K562 (cell line): ENCODE results near the gene GLRX. TPM values are rescaled to one million over a fixed set of nuclear protein-coding genes. Genes with fewer than 3 reads are reported as not detected.

Source experiments
- ATAC-seq: fragments of 200-7000 bp; cut with Tn5 transposase; 3 replicates; pipeline ENCODE4 v1.9.1; 2020; ENCODE audit warnings: moderate library complexity
- BruUV-seq: library from RNA; stranded (reverse); fragments of 400-500 nt; replicated peaks from 2 replicates; lab custom pipeline; 2021; lab: Mats Ljungman, UMichigan
- CTCF ChIA-PET: fragments of 300-600 bp; formaldehyde crosslinking; extraction: SDS; loops from one replicate; lab custom pipeline; 2021; ENCODE audit warnings: low intra/inter-chr PET ratio; lab: Yijun Ruan, JAX
- POLR2A ChIA-PET: fragments of 300-600, 350-650 bp; sonication (Branson Sonifier 250); formaldehyde crosslinking; extraction: SDS; loops from one replicate; lab custom pipeline; 2021; ENCODE audit warnings: antibody characterized with exemption, inconsistent platforms; lab: Yijun Ruan, JAX
- DNase-seq, 4 experiments: peaks; one replicate each; pipeline versions ENCODE4 v3.0.0 to v3.0.0-alpha.2; 2011 to 2018; ENCODE audit warnings: low spot score in 3 of 4, mixed read lengths in 3 of 4; ENCODE audit errors: extremely low read depth in 1 of 4
- FAIRE-seq: peaks from 2 replicates; lab custom pipeline; 2011; peaks lifted over from hg19 to GRCh38; lab: Jason Lieb, UNC
- H2AFZ ChIP-seq: 2 replicates; pipeline ENCODE4 v1.6.0; 2011; ENCODE audit warnings: low read depth, low read length, control low read depth, inconsistent platforms
- H3K27ac ChIP-seq: fragments of 200-600 bp; 3 replicates; pipeline ENCODE4 v1.8.0; 2011; ENCODE audit warnings: low read depth, mild to moderate bottlenecking, control low read depth, inconsistent platforms, low read length, moderate library complexity, mixed read lengths; ENCODE audit errors: extremely low read depth
- H3K27me3 ChIP-seq, 2 experiments: fragments of 300-600 bp in 1 of 2; 2 replicates in 1 of 2; 3 replicates in 1 of 2; pipeline versions ENCODE4 v1.6.0 to v1.8.0; 2011; ENCODE audit warnings: inconsistent platforms in 2 of 2, low read length in 2 of 2, mild to moderate bottlenecking in 1 of 2, mixed read lengths in 1 of 2, moderate library complexity in 1 of 2; ENCODE audit not compliant: control insufficient read depth in 2 of 2, insufficient read depth in 2 of 2
- H3K36me3 ChIP-seq: fragments of 300-600 bp; 3 replicates; pipeline ENCODE4 v1.8.0; 2011; ENCODE audit warnings: mild to moderate bottlenecking, low read length, inconsistent platforms; ENCODE audit not compliant: control insufficient read depth, insufficient read depth
- H3K4me1 ChIP-seq, 2 experiments: fragments of 200-600 bp in 1 of 2; replicated peaks in 1 of 2; 2 replicates in 1 of 2; 3 replicates in 1 of 2; pipeline versions ENCODE4 v1.5.1 to v1.8.0; 2011; ENCODE audit warnings: inconsistent platforms in 2 of 2, low read length in 2 of 2, mild to moderate bottlenecking in 1 of 2, mixed read lengths in 1 of 2, moderate library complexity in 1 of 2; ENCODE audit not compliant: control insufficient read depth in 2 of 2, insufficient read depth in 2 of 2
- H3K4me2 ChIP-seq: 2 replicates; pipeline ENCODE4 v1.6.1; 2011; ENCODE audit warnings: low read length, control low read depth, inconsistent platforms, mixed read lengths; ENCODE audit not compliant: insufficient read depth
- H3K4me3 ChIP-seq: fragments of 200-600 bp; sonication (generic), shearing (Covaris generic); 2 replicates; pipeline ENCODE4 v1.5.1; 2016; ENCODE audit warnings: control low read depth, inconsistent platforms
- H3K79me2 ChIP-seq: fragments of 200-600 bp; 3 replicates; pipeline ENCODE4 v1.8.0; 2011; ENCODE audit warnings: low read length, inconsistent platforms; ENCODE audit not compliant: control insufficient read depth, insufficient read depth
- H3K9ac ChIP-seq, 2 experiments: 2 replicates each; pipeline versions ENCODE4 v1.6.0 to v1.6.1; 2011; ENCODE audit warnings: low read depth in 2 of 2, low read length in 2 of 2, control low read depth in 1 of 2, inconsistent platforms in 1 of 2, mild to moderate bottlenecking in 1 of 2, mixed read lengths in 1 of 2; ENCODE audit not compliant: insufficient read depth in 1 of 2
- H3K9me1 ChIP-seq: one replicate; pipeline ENCODE4 v1.6.0; 2011; ENCODE audit warnings: inconsistent platforms, mild to moderate bottlenecking, low read length, moderate library complexity; ENCODE audit not compliant: control insufficient read depth, insufficient read depth
- H3K9me3 ChIP-seq: replicated peaks from 2 replicates; pipeline ENCODE4 v1.5.1; 2011; ENCODE audit warnings: low read depth, low read length, inconsistent platforms; ENCODE audit not compliant: control insufficient read depth, insufficient read depth
- H4K20me1 ChIP-seq: replicated peaks from 2 replicates; pipeline ENCODE4 v1.6.1; 2011; ENCODE audit warnings: low read length, inconsistent platforms, mixed read lengths; ENCODE audit not compliant: control insufficient read depth, insufficient read depth
- ARID2 ChIP-seq: fragments of 450-650 bp; IDR thresholded peaks from 2 replicates; pipeline ENCODE4 v1.6.1; 2017; ENCODE audit warnings: antibody characterized with exemption, mild to moderate bottlenecking
- ATF7 ChIP-seq: fragments of 450-650 bp; IDR thresholded peaks from 2 replicates; pipeline ENCODE4 v1.7.1; 2014; ENCODE audit warnings: mild to moderate bottlenecking, moderate library complexity
- BRCA1 ChIP-seq, 2 experiments: fragments of 450-650 bp in 1 of 2; sonication (generic) in 1 of 2; formaldehyde crosslinking in 1 of 2; IDR thresholded peaks; 2 replicates each; pipeline versions ENCODE4 v1.5.0 to v1.6.1; 2017 to 2020; ENCODE audit warnings: mild to moderate bottlenecking in 1 of 2, missing genetic modification reagents in 1 of 2
- C11orf30 ChIP-seq: fragments of 450-650 bp; IDR thresholded peaks from 2 replicates; pipeline ENCODE4 v1.6.1; 2016; ENCODE audit warnings: low read depth, mild to moderate bottlenecking
- DACH1 ChIP-seq: fragments of 450-650 bp; IDR thresholded peaks from 2 replicates; pipeline ENCODE4 v1.6.1; 2018; ENCODE audit not compliant: partially characterized antibody
- MAFF ChIP-seq: IDR thresholded peaks from 2 replicates; pipeline ENCODE4 v1.6.1; 2012; ENCODE audit warnings: low read length, improper control_type of control experiment
- MAFK ChIP-seq: IDR thresholded peaks from 2 replicates; pipeline ENCODE4 v1.6.1; 2011; ENCODE audit warnings: low read length, improper control_type of control experiment
- PRPF4 ChIP-seq: fragments of 200-400 bp; formaldehyde crosslinking; IDR thresholded peaks from one replicate; pipeline ENCODE4 v1.6.1; 2017; ENCODE audit warnings: low read length, low read depth, mild to moderate bottlenecking; ENCODE audit not compliant: insufficient read depth, poor library complexity, severe bottlenecking
- SETDB1 ChIP-seq: IDR thresholded peaks from one replicate; pipeline ENCODE4 v1.6.1; 2012; ENCODE audit warnings: low read length, control low read depth, inconsistent platforms
- YBX1 ChIP-seq: fragments of 450-650 bp; IDR thresholded peaks from 2 replicates; pipeline ENCODE4 v1.7.1; 2016; ENCODE audit warnings: mild to moderate bottlenecking
- ZBTB7A ChIP-seq: IDR thresholded peaks from 2 replicates; pipeline ENCODE4 v1.6.1; 2011; ENCODE audit warnings: low read depth, mild to moderate bottlenecking, low read length, moderate library complexity, borderline replicate concordance; ENCODE audit not compliant: control insufficient read depth
- ZC3H11A ChIP-seq: IDR thresholded peaks from 2 replicates; pipeline ENCODE4 v1.6.1; 2012; ENCODE audit warnings: low read depth, low read length, improper control_type of control experiment
- ZNF316 ChIP-seq: fragments of 450-650 bp; IDR thresholded peaks from 2 replicates; pipeline ENCODE4 v1.6.1; 2016
- ZNF77 ChIP-seq: fragments of 250-450 bp; sonication (Bioruptor Pico); IDR thresholded peaks from 2 replicates; pipeline ENCODE4 v1.5.0; 2020
- WGBS: fragments of 100-300 bp; shearing (Covaris generic); methylation state at CpG from one replicate; pipeline ENCODE4 v1.1.6; 2016; ENCODE audit warnings: low coverage, mixed read lengths; ENCODE audit not compliant: insufficient coverage; ENCODE audit errors: missing lambda C conversion rate; 5-methylcytosine and 5-hydroxymethylcytosine counted together
- in situ Hi-C: fragments of 300-500 bp; cut with MboI; formaldehyde crosslinking; loops from 4 replicates; pipeline ENCODE4 v1.15.0; 2018; ENCODE audit warnings: inconsistent platforms, mixed read lengths
- intact Hi-C: fragments of 100-400 bp; cut with micrococcal nuclease; formaldehyde crosslinking; loops from 2 replicates; pipeline ENCODE4 v1.14.2; 2022
- polyA plus RNA-seq, 8 experiments: library from polyadenylated mRNA; depleted of rRNA in 4 of 8; stranded (reverse) in 5 of 8; unstranded in 3 of 8; fragments of >200 nt; fragmentation: Nextera tagmentation in 2 of 8; fragmentation: Illumina TruSeq in 1 of 8; extraction: Ambion mirVana in 2 of 8; extraction: Trizol in 1 of 8; gene quantifications; 2 replicates each; pipeline versions ENCODE4 v1.2.1 to v1.2.3, GENCODE V29; 2011 to 2014; ENCODE audit warnings: inconsistent platforms in 1 of 8, missing spikeins in 1 of 8
- total RNA-seq, 7 experiments: library from RNA; depleted of rRNA in 6 of 7; stranded (reverse); fragments of >200 nt in 6 of 7; fragmentation: Illumina TruSeq in 2 of 7; extraction: Trizol in 2 of 7; gene quantifications; 2 replicates each; pipeline versions ENCODE4 v1.2.1 to v1.2.3, GENCODE V29; 2011 to 2021; ENCODE audit warnings: low replicate concordance in 1 of 7
- TF ChIP-seq, protein P1 (sequence below): fragments of 450-650 bp; IDR thresholded peaks from 2 replicates; pipeline ENCODE4 v1.6.1; 2018; ENCODE audit warnings: mild to moderate bottlenecking, low read depth; ENCODE audit not compliant: partially characterized antibody

Gene GLRX
- total and polyA plus RNA-seq, 9 of the 15 experiments (the other 6 are each of a cell fraction or from before 2014, with no cell fraction given), result 2.3 to 11.2 (median 4.6) TPM

DNA sequence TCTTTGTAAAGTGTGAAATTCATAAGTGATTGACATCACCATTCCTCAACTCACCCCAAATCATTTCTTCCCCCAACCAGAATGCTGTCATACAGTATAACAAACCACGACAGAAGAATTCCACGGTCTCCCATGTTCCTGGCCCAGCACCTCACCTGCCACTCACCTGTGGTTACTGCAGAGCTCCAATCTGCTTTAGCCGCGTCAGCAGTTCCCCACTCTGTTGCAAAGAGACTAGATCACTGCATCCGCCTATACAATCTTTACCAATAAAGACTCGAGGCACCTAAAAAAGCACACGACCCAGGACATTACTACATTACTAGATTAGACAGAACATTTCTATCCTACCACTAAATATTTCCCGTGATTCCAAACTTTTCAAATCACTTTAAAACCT is 6.2 kb downstream of the GLRX start:
- H2AFZ ChIP-seq, result no peak overlapping the region
- intact Hi-C loops, result no loop called here
- no peaks in the 10 kb centered on the region for H4K20me1 ChIP-seq
- no peak overlapping the region for H3K4me2 ChIP-seq
- H3K9me1 ChIP-seq, result no peaks in the 10 kb centered on the region
- H3K9ac ChIP-seq, result no peak overlapping the region
- peak; percentile 46; the same call in 1 of the 2 replicates for TF ChIP-seq MAFK
- peak; percentile 70; the same call in 1 of the 2 replicates for TF ChIP-seq ZNF316
- TF ChIP-seq YBX1, result no peak
- 0 out of 2 replicates have a peak, but pooled peaks have one; percentile 24 for TF ChIP-seq MAFF
- peak; percentile 52; the same call in 1 of the 2 replicates for TF ChIP-seq C11orf30
- TF ChIP-seq, all 486 proteins: peak for 4
- H3K27me3 ChIP-seq, result no peaks in the 10 kb centered on the region
- POLR2A ChIA-PET, result interaction anchor here (0.6 kb wide), 1 partner anchor 58 kb away, joined by 4 read pairs; no protein-coding TSS in a partner anchor
- H3K79me2 ChIP-seq, result no peaks in the 10 kb centered on the region
- H3K27ac ChIP-seq, result no peak overlapping the region
- CTCF ChIA-PET, result no interaction called here
- FAIRE-seq, result no peak
- no peak for ATAC-seq
- in situ Hi-C loops, result no loop called here
- 34% methylated on average over 6 of the region's 8 CpGs for WGBS
- H3K36me3 ChIP-seq, result no peaks in the 10 kb centered on the region
- BruUV-seq, result no TSS peak
- no peaks in the 10 kb centered on the region for H3K9me3 ChIP-seq
- peaks cover 10 to 11% of the 10 kb centered on the region in 2 experiments; a peak in 4 of 5 replicates for H3K4me1 ChIP-seq
- no peak for DNase-seq
- no peak overlapping the region for H3K4me3 ChIP-seq

DNA sequence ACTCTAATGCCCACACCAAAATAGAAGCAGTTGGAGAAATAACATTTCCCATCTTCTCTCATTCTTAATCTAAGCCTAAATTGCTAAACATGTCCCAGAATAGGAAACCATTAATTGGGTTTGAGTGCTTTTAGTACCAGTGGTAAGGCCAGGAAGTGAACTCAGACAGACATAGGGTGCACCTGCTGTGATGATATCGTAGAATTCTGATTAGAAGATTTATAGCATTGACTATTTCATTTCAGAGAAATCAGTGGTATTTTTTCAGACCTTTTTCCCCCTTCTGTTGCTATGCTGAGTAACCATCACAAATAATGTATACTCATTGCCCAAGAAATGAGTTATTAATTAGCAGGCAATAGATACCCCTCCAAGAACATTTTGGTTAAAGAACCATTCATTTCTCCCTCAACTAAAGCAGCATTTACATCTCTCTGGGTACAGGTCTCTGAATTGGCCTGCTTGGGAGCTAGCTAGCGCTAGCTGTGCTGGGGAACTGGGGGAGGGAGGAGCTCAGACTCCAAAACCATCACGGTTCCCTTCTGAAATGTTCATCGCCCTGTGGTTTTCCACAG is 7.3 kb downstream of the GLRX start:
- ChIA-PET CTCF (no interaction called here), POLR2A (no interaction called here)
- Histone ChIP-seq H3K79me2 (no peaks in the 10 kb centered on the region), H4K20me1 (no peaks in the 10 kb centered on the region), H3K9me1 (no peaks in the 10 kb centered on the region), H3K4me2 (no peak overlapping the region), H3K36me3 (no peaks in the 10 kb centered on the region), H2AFZ (no peak overlapping the region), H3K4me1 (peaks cover 10 to 11% of the 10 kb centered on the region in 2 experiments; a peak in 4 of 5 replicates), H3K27ac (no peak overlapping the region), H3K9me3 (no peaks in the 10 kb centered on the region), H3K9ac (no peak overlapping the region), H3K4me3 (no peak overlapping the region), H3K27me3 (no peaks in the 10 kb centered on the region)
- in situ Hi-C loops (no loop called here), intact Hi-C loops (no loop called here)
- 41% methylated on average over 4 of the region's 4 CpGs for WGBS
- BruUV-seq, result no TSS peak
- DNase-seq (no peak), ATAC-seq (no peak), FAIRE-seq (no peak)
- TF ChIP-seq SETDB1 (no peak), ZNF77 (CRISPR knock-in tag) (no peak), ZBTB7A (no peak), DACH1 (no peak), BRCA1 (IDR thresholded peaks at IDR 0.05) (no peak), BRCA1 (CRISPR knock-in tag; IDR thresholded peaks at IDR 0.05) (no peak), ZC3H11A (no peak), ARID2 (no peak), ATF7 (no peak), PRPF4 (no peak)
- TF ChIP-seq, protein P1, sequence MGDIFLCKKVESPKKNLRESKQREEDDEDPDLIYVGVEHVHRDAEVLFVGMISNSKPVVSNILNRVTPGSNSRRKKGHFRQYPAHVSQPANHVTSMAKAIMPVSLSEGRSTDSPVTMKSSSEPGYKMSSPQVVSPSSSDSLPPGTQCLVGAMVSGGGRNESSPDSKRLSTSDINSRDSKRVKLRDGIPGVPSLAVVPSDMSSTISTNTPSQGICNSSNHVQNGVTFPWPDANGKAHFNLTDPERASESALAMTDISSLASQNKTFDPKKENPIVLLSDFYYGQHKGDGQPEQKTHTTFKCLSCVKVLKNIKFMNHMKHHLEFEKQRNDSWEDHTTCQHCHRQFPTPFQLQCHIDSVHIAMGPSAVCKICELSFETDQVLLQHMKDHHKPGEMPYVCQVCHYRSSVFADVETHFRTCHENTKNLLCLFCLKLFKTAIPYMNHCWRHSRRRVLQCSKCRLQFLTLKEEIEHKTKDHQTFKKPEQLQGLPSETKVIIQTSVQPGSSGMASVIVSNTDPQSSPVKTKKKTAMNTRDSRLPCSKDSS, result no peak
